HepG2 (cell line): ENCODE results near the gene MRPS34. TPM values are rescaled to one million over a fixed set of nuclear protein-coding genes. Genes with fewer than 3 reads are reported as not detected.

Experiments used
- ATAC-seq: fragments of 200-7000 bp; cut with Tn5 transposase; 3 replicates; pipeline ENCODE4 v1.9.1; 2020; ENCODE audit warnings: mild to moderate bottlenecking, moderate library complexity
- BruUV-seq: library from RNA; stranded (reverse); fragments of 400-500 nt; replicated peaks from 2 replicates; lab custom pipeline; 2021; lab: Mats Ljungman, UMichigan
- CTCF ChIA-PET: fragments of 300-600 bp; formaldehyde crosslinking; extraction: SDS; loops from one replicate; lab custom pipeline; 2021; ENCODE audit warnings: low total read pairs, inconsistent platforms, low intra/inter-chr PET ratio; lab: Yijun Ruan, JAX
- POLR2A ChIA-PET: fragments of 350-600 bp; sonication (Branson Sonifier 250); formaldehyde crosslinking; loops from one replicate; lab custom pipeline; 2020; ENCODE audit warnings: antibody characterized with exemption, inconsistent platforms; lab: Yijun Ruan, JAX
- DNase-seq: peaks from one replicate; pipeline ENCODE4 v3.0.0-alpha.2; 2015; ENCODE audit warnings: low spot score
- FAIRE-seq: peaks from 3 replicates; lab custom pipeline; 2011; peaks lifted over from hg19 to GRCh38; lab: Jason Lieb, UNC
- H2AFZ ChIP-seq: one replicate; pipeline ENCODE4 v1.6.1; 2011; ENCODE audit warnings: low read length, inconsistent platforms
- H3K27ac ChIP-seq: fragments of 300-600 bp; 3 replicates; pipeline ENCODE4 v1.8.0; 2011; ENCODE audit warnings: mixed run types, mild to moderate bottlenecking, mixed read lengths, low read length, inconsistent platforms; ENCODE audit not compliant: insufficient read depth; ENCODE audit errors: extremely low read length
- H3K27me3 ChIP-seq, 2 experiments: fragments of 200-600 bp in 1 of 2; 2 replicates in 1 of 2; 3 replicates in 1 of 2; pipeline versions ENCODE4 v1.6.0 to v1.8.0; 2011; ENCODE audit warnings: low read length in 2 of 2, mild to moderate bottlenecking in 2 of 2, moderate library complexity in 2 of 2, inconsistent platforms in 1 of 2; ENCODE audit not compliant: insufficient read depth in 2 of 2, control insufficient read depth in 1 of 2
- H3K36me3 ChIP-seq, 2 experiments: fragments of 200-600 bp in 1 of 2; replicated peaks in 1 of 2; 2 replicates in 1 of 2; 3 replicates in 1 of 2; pipeline versions ENCODE4 v1.5.1 to v1.8.0; 2011; ENCODE audit warnings: low read length in 2 of 2, inconsistent platforms in 1 of 2; ENCODE audit not compliant: insufficient read depth in 2 of 2, control insufficient read depth in 1 of 2
- H3K4me1 ChIP-seq: 2 replicates; pipeline ENCODE4 v1.5.1; 2012; ENCODE audit warnings: low read length, inconsistent platforms; ENCODE audit not compliant: insufficient read depth
- H3K4me2 ChIP-seq: 2 replicates; pipeline ENCODE4 v1.6.0; 2011; ENCODE audit warnings: low read depth, low read length, inconsistent platforms
- H3K4me3 ChIP-seq, 3 experiments: fragments of 200-600 bp in 1 of 3; sonication (generic), shearing (Covaris generic) in 1 of 3; replicated peaks in 1 of 3; 2 replicates each; pipeline ENCODE4 v1.5.1; 2011 to 2016; ENCODE audit warnings: low read length in 3 of 3, inconsistent platforms in 2 of 3, low read depth in 2 of 3, mild to moderate bottlenecking in 2 of 3, control low read depth in 1 of 3, mixed read lengths in 1 of 3; ENCODE audit not compliant: insufficient read depth in 1 of 3
- H3K79me2 ChIP-seq: one replicate; pipeline ENCODE4 v1.6.1; 2011; ENCODE audit warnings: low read length, inconsistent platforms; ENCODE audit not compliant: insufficient read depth
- H3K9ac ChIP-seq: 2 replicates; pipeline ENCODE4 v1.6.0; 2011; ENCODE audit warnings: mild to moderate bottlenecking, low read depth, low read length, inconsistent platforms; ENCODE audit not compliant: insufficient read depth
- H3K9me3 ChIP-seq: 2 replicates; pipeline ENCODE4 v1.5.1; 2012; ENCODE audit warnings: mild to moderate bottlenecking, low read length
- H4K20me1 ChIP-seq: 2 replicates; pipeline ENCODE4 v1.6.0; 2011; ENCODE audit warnings: inconsistent platforms, mild to moderate bottlenecking, low read length, moderate library complexity; ENCODE audit not compliant: insufficient read depth
- DDIT3 ChIP-seq: sonication (generic); formaldehyde crosslinking; IDR thresholded peaks from 2 replicates; pipeline ENCODE4 v1.4.0; 2020; ENCODE audit warnings: mild to moderate bottlenecking, missing genetic modification reagents
- GZF1 ChIP-seq: sonication (generic); formaldehyde crosslinking; IDR thresholded peaks from 2 replicates; pipeline ENCODE4 v1.5.1; 2020; ENCODE audit warnings: mild to moderate bottlenecking, missing genetic modification reagents
- KDM2A ChIP-seq: sonication (generic); formaldehyde crosslinking; IDR thresholded peaks from 2 replicates; pipeline ENCODE4 v1.4.0; 2020; ENCODE audit warnings: low read depth, missing genetic modification reagents, borderline replicate concordance
- MIER2 ChIP-seq: IDR thresholded peaks from 2 replicates; pipeline ENCODE4 v1.6.1; 2016; ENCODE audit warnings: missing biosample characterization, missing genetic modification reagents
- MLLT10 ChIP-seq: sonication (generic); formaldehyde crosslinking; IDR thresholded peaks from 2 replicates; pipeline ENCODE4 v1.4.0; 2020; ENCODE audit warnings: missing genetic modification reagents
- NAIF1 ChIP-seq: sonication (generic); formaldehyde crosslinking; IDR thresholded peaks from 2 replicates; pipeline ENCODE4 v1.5.0; 2020; ENCODE audit warnings: mild to moderate bottlenecking, missing genetic modification reagents, borderline replicate concordance
- PCBP2 ChIP-seq: fragments of 200-400 bp; formaldehyde crosslinking; optimal IDR thresholded peaks from 2 replicates; pipeline ENCODE3; 2018; ENCODE audit warnings: low read length, low read depth; ENCODE audit not compliant: poor library complexity, severe bottlenecking
- TP53 ChIP-seq: sonication (generic); formaldehyde crosslinking; conservative IDR thresholded peaks from 2 replicates; pipeline ENCODE4 v1.4.0; 2020; ENCODE audit warnings: missing genetic modification reagents
- ZNF292 ChIP-seq: sonication (generic); formaldehyde crosslinking; IDR thresholded peaks from 2 replicates; pipeline ENCODE4 v1.8.1; 2022; ENCODE audit warnings: mild to moderate bottlenecking, low read depth, missing genetic modification reagents, borderline replicate concordance
- ZNF33A ChIP-seq: sonication (generic); formaldehyde crosslinking; IDR thresholded peaks from 2 replicates; pipeline ENCODE4 v1.5.1; 2020; ENCODE audit warnings: missing genetic modification reagents, mild to moderate bottlenecking, moderate library complexity, borderline replicate concordance
- ZNF766 ChIP-seq: sonication (generic); formaldehyde crosslinking; IDR thresholded peaks from 2 replicates; pipeline ENCODE4 v1.5.0; 2020; ENCODE audit warnings: missing genetic modification reagents, borderline replicate concordance
- WGBS: methylation state at CpG from one replicate; pipeline ENCODE4 v1.1.6; 2017; ENCODE audit warnings: low lambda C conversion rate; 5-methylcytosine and 5-hydroxymethylcytosine counted together
- in situ Hi-C: cut with HindIII; loops from 2 replicates; pipeline ENCODE4 v1.10.0; 2017; ENCODE audit warnings: low pct_unique_long_range_greater_than_20kb; ENCODE audit not compliant: extremely low pct_ligation_motif_present
- intact Hi-C: fragments of 100-400 bp; cut with micrococcal nuclease; formaldehyde crosslinking; loops from one replicate; pipeline ENCODE4 v1.10.0; 2022; ENCODE audit not compliant: unreplicated experiment
- polyA plus RNA-seq, 8 experiments: library from polyadenylated mRNA; depleted of rRNA in 3 of 8; stranded (reverse) in 7 of 8; unstranded in 1 of 8; fragments of >200 nt; fragmentation: Illumina TruSeq in 4 of 8; extraction: Trizol in 4 of 8; gene quantifications; 2 replicates each; pipeline versions ENCODE4 v1.2.1 to v1.2.3, GENCODE V29; 2011 to 2016; ENCODE audit warnings: low read depth in 4 of 8, missing spikeins in 1 of 8, mixed read lengths in 1 of 8; ENCODE audit not compliant: insufficient read depth in 1 of 8
- total RNA-seq, 5 experiments: library from RNA; depleted of rRNA; stranded (reverse); fragments of >200 nt; fragmentation: Illumina TruSeq; extraction: Trizol; gene quantifications; 2 replicates each; pipeline ENCODE4 v1.2.3, GENCODE V29; 2016; ENCODE audit warnings: low read depth in 1 of 5
- TF ChIP-seq, protein P1 (sequence below): sonication (generic); formaldehyde crosslinking; IDR thresholded peaks from 2 replicates; pipeline ENCODE4 v1.5.1; 2020; ENCODE audit warnings: mild to moderate bottlenecking, missing genetic modification reagents
- TF ChIP-seq, protein P2 (sequence below): sonication (generic); formaldehyde crosslinking; IDR thresholded peaks from 2 replicates; pipeline ENCODE4 v1.9.0; 2021; ENCODE audit warnings: missing genetic modification reagents, borderline replicate concordance
- TF ChIP-seq, protein P3 (sequence below): IDR thresholded peaks from 2 replicates; pipeline ENCODE4 v1.6.1; 2018; ENCODE audit warnings: missing genetic modification reagents

The MRPS34 gene
- total and polyA plus RNA-seq, 2 of the 13 experiments (the other 11 are each of a cell fraction or from before 2014, with no cell fraction given): 63.5 to 131 TPM

DNA sequence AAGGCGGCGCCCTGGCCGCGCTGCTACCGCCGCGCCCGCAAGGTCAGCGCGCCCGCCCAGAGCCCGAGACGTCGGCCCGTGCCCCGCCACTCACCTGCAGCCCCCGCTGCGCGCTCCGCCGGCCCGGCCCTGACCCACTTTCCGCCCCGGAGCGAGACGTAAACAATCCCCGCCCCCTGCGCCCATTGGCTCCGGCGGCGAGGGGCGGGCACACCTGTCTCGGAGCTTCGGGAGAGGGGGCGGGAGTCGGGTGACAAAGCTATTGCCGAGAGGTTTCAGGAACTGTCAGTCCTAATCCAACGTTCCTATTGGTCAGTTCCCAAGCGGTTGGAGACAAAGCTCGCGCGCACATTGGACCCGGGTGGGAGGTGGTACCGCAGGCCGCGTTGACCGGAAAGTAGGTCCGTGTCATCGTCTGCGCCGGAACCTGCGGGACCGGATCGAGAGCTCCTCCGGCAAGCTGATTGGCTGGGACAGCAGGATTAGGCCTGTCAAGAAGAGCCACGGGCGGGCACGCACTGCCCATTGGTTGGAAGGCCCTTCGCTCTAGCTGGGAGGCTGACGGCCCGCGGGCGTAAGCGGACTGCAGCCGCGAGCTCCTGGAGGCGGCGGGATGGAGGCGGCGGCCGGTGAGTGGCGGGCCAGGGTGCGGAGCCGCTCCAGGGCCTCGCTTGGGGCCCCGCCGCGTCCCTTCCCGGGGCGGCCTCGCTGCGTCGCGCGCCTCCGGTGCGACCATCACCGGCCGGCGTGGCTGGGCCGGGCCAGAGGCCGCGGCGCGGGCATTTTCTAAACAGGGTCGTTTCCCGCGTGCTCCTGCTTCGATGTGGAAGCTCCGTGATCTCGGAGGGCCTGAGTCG is 9.7 kb upstream of the MRPS34 start, which contains the start of the genes NUBP2 and SPSB3:
TSS of gene NUBP2 (plus strand) at position 553 of the 857 bp plus-strand sequence. CDS start at position 614, 61 bp downstream.
TSS of gene SPSB3 (minus strand) at position 164 of the 857 bp plus-strand sequence. CDS start 1,088 bp downstream, outside the sequence.
- Histone ChIP-seq H2AFZ (no peak within 1 kb of the TSS), H3K9me3 (no peaks in the 10 kb centered on the region), H3K4me1 (peaks cover 22% of the 10 kb centered on the region), H4K20me1 (peaks cover 4% of the 10 kb centered on the region; the same call in 1 of the 2 replicates), H3K9ac (peak within 1 kb of the TSS; percentile 86), H3K4me2 (peak within 1 kb of the TSS; percentile 86), H3K27me3 (peaks cover 0 to 2% of the 10 kb centered on the region in 2 experiments; a peak in 1 of 5 replicates), H3K79me2 (peaks cover 26% of the 10 kb centered on the region), H3K27ac (peak within 1 kb of the TSS; percentile 70), H3K4me3 (peak within 1 kb of the TSS; percentile 94 to 96 (median 94)), H3K36me3 (peaks cover 3 to 4% of the 10 kb centered on the region in 2 experiments; a peak in 3 of 5 replicates)
- no CpG with 5 or more reads among the region's 102 CpGs for WGBS
- DNase-seq: peak; percentile 99
- intact Hi-C loops (loop anchor here (2.0 to 5.0 kb wide), 2 partner anchors 30 to 45 kb away; partner anchors contain the start of genes FAHD1 and HAGH), in situ Hi-C loops (loop anchor here (5.0 kb wide), 1 partner anchor 40 kb away; no protein-coding TSS in a partner anchor)
- ChIA-PET POLR2A (interaction anchor here (0.6 to 4.4 kb wide), 22 partner anchors 8 to 362 kb away, joined by 3 to 57 read pairs (median 5); partner anchors contain the start of genes CRAMP1, EME2, FAHD1 and HAGH), CTCF (interaction anchor here (1.9 kb wide), 1 partner anchor 30 kb away, joined by 8 read pairs; no protein-coding TSS in a partner anchor)
- FAIRE-seq: peak; percentile 99
- BruUV-seq: no TSS peak
- ATAC-seq: peak; percentile 90
- TF ChIP-seq MLLT10 (CRISPR knock-in tag): no peak
- TF ChIP-seq, protein P1, sequence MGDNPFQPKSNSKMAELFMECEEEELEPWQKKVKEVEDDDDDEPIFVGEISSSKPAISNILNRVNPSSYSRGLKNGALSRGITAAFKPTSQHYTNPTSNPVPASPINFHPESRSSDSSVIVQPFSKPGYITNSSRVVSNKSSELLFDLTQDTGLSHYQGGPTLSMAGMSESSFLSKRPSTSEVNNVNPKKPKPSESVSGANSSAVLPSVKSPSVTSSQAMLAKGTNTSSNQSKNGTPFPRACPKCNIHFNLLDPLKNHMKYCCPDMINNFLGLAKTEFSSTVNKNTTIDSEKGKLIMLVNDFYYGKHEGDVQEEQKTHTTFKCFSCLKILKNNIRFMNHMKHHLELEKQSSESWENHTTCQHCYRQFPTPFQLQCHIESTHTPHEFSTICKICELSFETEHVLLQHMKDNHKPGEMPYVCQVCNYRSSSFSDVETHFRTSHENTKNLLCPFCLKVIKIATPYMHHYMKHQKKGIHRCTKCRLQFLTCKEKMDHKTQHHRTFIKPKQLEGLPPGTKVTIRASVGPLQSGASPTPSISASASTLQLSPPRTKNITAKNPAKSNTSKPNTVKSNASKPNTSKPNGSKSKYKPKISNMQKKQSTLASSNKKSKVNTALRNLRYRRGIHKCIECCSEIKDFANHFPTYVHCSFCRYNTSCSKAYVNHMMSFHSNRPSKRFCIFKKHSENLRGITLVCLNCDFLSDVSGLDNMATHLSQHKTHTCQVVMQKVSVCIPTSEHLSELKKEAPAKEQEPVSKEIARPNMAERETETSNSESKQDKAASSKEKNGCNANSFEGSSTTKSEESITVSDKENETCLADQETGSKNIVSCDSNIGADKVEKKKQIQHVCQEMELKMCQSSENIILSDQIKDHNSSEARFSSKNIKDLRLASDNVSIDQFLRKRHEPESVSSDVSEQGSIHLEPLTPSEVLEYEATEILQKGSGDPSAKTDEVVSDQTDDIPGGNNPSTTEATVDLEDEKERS (CRISPR knock-in tag): no peak
- TF ChIP-seq DDIT3 (CRISPR knock-in tag): no peak
- TF ChIP-seq GZF1 (CRISPR knock-in tag): no peak
- TF ChIP-seq, protein P2, sequence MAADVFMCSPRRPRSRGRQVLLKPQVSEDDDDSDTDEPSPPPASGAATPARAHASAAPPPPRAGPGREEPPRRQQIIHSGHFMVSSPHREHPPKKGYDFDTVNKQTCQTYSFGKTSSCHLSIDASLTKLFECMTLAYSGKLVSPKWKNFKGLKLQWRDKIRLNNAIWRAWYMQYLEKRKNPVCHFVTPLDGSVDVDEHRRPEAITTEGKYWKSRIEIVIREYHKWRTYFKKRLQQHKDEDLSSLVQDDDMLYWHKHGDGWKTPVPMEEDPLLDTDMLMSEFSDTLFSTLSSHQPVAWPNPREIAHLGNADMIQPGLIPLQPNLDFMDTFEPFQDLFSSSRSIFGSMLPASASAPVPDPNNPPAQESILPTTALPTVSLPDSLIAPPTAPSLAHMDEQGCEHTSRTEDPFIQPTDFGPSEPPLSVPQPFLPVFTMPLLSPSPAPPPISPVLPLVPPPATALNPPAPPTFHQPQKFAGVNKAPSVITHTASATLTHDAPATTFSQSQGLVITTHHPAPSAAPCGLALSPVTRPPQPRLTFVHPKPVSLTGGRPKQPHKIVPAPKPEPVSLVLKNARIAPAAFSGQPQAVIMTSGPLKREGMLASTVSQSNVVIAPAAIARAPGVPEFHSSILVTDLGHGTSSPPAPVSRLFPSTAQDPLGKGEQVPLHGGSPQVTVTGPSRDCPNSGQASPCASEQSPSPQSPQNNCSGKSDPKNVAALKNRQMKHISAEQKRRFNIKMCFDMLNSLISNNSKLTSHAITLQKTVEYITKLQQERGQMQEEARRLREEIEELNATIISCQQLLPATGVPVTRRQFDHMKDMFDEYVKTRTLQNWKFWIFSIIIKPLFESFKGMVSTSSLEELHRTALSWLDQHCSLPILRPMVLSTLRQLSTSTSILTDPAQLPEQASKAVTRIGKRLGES (CRISPR knock-in tag): no peak
- peak; percentile 8; the same call in 1 of the 2 replicates for TF ChIP-seq ZNF766 (CRISPR knock-in tag)
- no peak for TF ChIP-seq ZNF33A (CRISPR knock-in tag)
- TF ChIP-seq ZNF292 (CRISPR knock-in tag): no peak
- TF ChIP-seq PCBP2: no peak
- TF ChIP-seq TP53 (CRISPR knock-in tag): no peak
- TF ChIP-seq NAIF1: no peak
- TF ChIP-seq MIER2: no peak
- TF ChIP-seq, protein P3, sequence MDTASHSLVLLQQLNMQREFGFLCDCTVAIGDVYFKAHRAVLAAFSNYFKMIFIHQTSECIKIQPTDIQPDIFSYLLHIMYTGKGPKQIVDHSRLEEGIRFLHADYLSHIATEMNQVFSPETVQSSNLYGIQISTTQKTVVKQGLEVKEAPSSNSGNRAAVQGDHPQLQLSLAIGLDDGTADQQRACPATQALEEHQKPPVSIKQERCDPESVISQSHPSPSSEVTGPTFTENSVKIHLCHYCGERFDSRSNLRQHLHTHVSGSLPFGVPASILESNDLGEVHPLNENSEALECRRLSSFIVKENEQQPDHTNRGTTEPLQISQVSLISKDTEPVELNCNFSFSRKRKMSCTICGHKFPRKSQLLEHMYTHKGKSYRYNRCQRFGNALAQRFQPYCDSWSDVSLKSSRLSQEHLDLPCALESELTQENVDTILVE (CRISPR knock-in tag): peak; percentile 81; the same call in 1 of the 2 replicates
- peak; percentile 94 for TF ChIP-seq KDM2A (CRISPR knock-in tag)
